Forelimb muscle (tissue), 1 donor: ENCODE results near the gene ZNF571. TPM values are rescaled to one million over a fixed set of nuclear protein-coding genes. Genes with fewer than 3 reads are reported as not detected.

Source experiments
- DNase-seq: peaks from one replicate; pipeline ENCODE4 v3.0.0-alpha.2; 2013; ENCODE audit warnings: low read depth
- polyA plus RNA-seq: library from polyadenylated mRNA; unstranded; fragments of 120-200 nt; gene quantifications from one replicate; pipeline ENCODE4 v1.2.1, GENCODE V29; 2013; ENCODE audit not compliant: insufficient read length

Gene ZNF571
- 5.6 TPM for polyA plus RNA-seq

GRCh38 chr19:37594304-37594981 lies at the start of gene ZNF571, which contains the start of gene ZNF540:
Gene ZNF571 (minus strand): TSS chr19:37594792. CDS start chr19:37586676, 8,116 bp downstream.
Gene ZNF540 (plus strand): TSS chr19:37594876. CDS start chr19:37598448, 3,572 bp downstream.
- peak; percentile 91 for DNase-seq

- no peak for DNase-seq
These were observed 40.8 kb upstream of the ZNF571 start for GRCh38 chr19:37635076-37636056.

- DNase-seq, result no peak
These were observed 390 bp upstream of the ZNF571 start for GRCh38 chr19:37594982-37595382.

- DNase-seq, result no peak
These were observed 642 bp downstream of the ZNF571 start for GRCh38 chr19:37593996-37594303.

- no peak for DNase-seq
These were observed 11.3 kb downstream of the ZNF571 start for GRCh38 chr19:37583340-37583739.

- no peak for DNase-seq
These were observed 22.4 kb downstream of the ZNF571 start for GRCh38 chr19:37572203-37572602.

GRCh38 chr19:37565370-37565669 lies 29.3 kb downstream of the ZNF571 start:
- no peak for DNase-seq

- no peak for DNase-seq
These were observed 29.8 kb downstream of the ZNF571 start for GRCh38 chr19:37564624-37565369.

- DNase-seq, result no peak
These were observed 31.1 kb downstream of the ZNF571 start for GRCh38 chr19:37563518-37563917.

- peak; percentile 19 for DNase-seq
These were observed 43.2 kb downstream of the ZNF571 start for GRCh38 chr19:37551129-37551993.

- DNase-seq, result no peak
These were observed 57.1 kb downstream of the ZNF571 start for GRCh38 chr19:37537391-37537947.

- DNase-seq, result no peak
These were observed 74.7 kb downstream of the ZNF571 start for GRCh38 chr19:37519890-37520289.

Other genes with a start within 250 kb of the ZNF571 start
- gene ZNF527, start 223.7 kb downstream of the ZNF571 start, polyA plus RNA-seq, result 6.2 TPM
- gene ZNF569, start 127.3 kb downstream of the ZNF571 start, polyA plus RNA-seq, result 8.3 TPM
- 5.0 TPM for gene ZNF570, start 125.4 kb downstream of the ZNF571 start, polyA plus RNA-seq
- 10.9 TPM for gene ZNF793, start 87.9 kb downstream of the ZNF571 start, polyA plus RNA-seq
- 1.9 TPM for gene ZNF540, start 84 bp upstream of the ZNF571 start, polyA plus RNA-seq
- 12.9 TPM for gene ZFP30, start 60.7 kb upstream of the ZNF571 start, polyA plus RNA-seq
- 4.9 TPM for gene ZNF607, start 125.0 kb upstream of the ZNF571 start, polyA plus RNA-seq
- gene ZNF573, start 184.8 kb upstream of the ZNF571 start, polyA plus RNA-seq, result 13.8 TPM